Esophagus squamous epithelium (tissue), 5 donors: ENCODE data around the gene CHST6. TPM values are rescaled to one million over a fixed set of nuclear protein-coding genes. Genes with fewer than 3 reads are reported as not detected.
A peak's percentile ranks its signal among the peaks of the same experiment; 100 is the strongest.

Experiments
- DNase-seq: peaks from one replicate; lab custom pipeline; 2025; lab: John Stamatoyannopoulos, UW
- H3K27ac ChIP-seq, 4 donors: fragments of 200-600 bp; sonication (generic); one replicate each; pipeline ENCODE4 v1.5.1; 2016 to 2019; ENCODE audit warnings: mild to moderate bottlenecking in 1 of 4
- H3K27me3 ChIP-seq, 4 donors: fragments of 200-600 bp; sonication (generic); 1 replicate in 3 of 4; 2 replicates in 1 of 4; pipeline versions ENCODE4 v1.5.1 to v1.6.0; 2017 to 2021; ENCODE audit warnings: antibody characterized with exemption in 1 of 4
- H3K36me3 ChIP-seq, 3 donors: fragments of 200-600 bp; sonication (generic); one replicate each; pipeline ENCODE4 v1.5.1; 2016 to 2019
- H3K4me1 ChIP-seq, 3 donors: fragments of 200-600 bp; sonication (generic); one replicate each; pipeline ENCODE4 v1.5.1; 2017 to 2019
- H3K4me3 ChIP-seq, 4 donors: fragments of 200-600 bp; sonication (generic); 1 replicate in 3 of 4; 2 replicates in 1 of 4; pipeline ENCODE4 v1.5.1; 2016 to 2019; ENCODE audit warnings: mild to moderate bottlenecking in 2 of 4, moderate library complexity in 1 of 4
- H3K9me3 ChIP-seq, 3 donors: fragments of 200-600 bp; sonication (generic); one replicate each; pipeline ENCODE4 v1.5.1; 2016 to 2019
- POLR2A ChIP-seq, 4 donors: fragments of 450-650 bp; IDR thresholded peaks; one replicate each; pipeline ENCODE4 v1.6.1; 2017; ENCODE audit warnings: antibody characterized with exemption in 4 of 4, mild to moderate bottlenecking in 4 of 4, moderate library complexity in 3 of 4
- WGBS, 2 donors: methylation state at CpG; one replicate each; pipeline ENCODE4 v1.1.5; 2018; 5-methylcytosine and 5-hydroxymethylcytosine counted together
- intact Hi-C: fragments of 100-400 bp; cut with DNase I; formaldehyde crosslinking; loops from one replicate; pipeline ENCODE4 v1.15.0; 2022
- total RNA-seq, 4 donors: library from RNA; depleted of rRNA; stranded (reverse); fragments of >200 nt; gene quantifications; one replicate each; pipeline ENCODE4 v1.1.0, GENCODE V29; 2016
- TF ChIP-seq, protein P1 (sequence below), 6 experiments: fragments of 450-650 bp in 4 of 6; fragments of 200-600 bp in 2 of 6; sonication (generic) in 2 of 6; IDR thresholded peaks; one replicate each; pipeline ENCODE4 v1.5.1; 2016 to 2019; ENCODE audit warnings: antibody characterized with exemption in 6 of 6, mild to moderate bottlenecking in 4 of 6, moderate library complexity in 4 of 6
- donor health status: DM: yes; HTN: yes; CAD: no.

Gene CHST6
- total RNA-seq, 4 donors from 2014 or later, result 0.97 to 6.9 (median 4.2) TPM

DNA sequence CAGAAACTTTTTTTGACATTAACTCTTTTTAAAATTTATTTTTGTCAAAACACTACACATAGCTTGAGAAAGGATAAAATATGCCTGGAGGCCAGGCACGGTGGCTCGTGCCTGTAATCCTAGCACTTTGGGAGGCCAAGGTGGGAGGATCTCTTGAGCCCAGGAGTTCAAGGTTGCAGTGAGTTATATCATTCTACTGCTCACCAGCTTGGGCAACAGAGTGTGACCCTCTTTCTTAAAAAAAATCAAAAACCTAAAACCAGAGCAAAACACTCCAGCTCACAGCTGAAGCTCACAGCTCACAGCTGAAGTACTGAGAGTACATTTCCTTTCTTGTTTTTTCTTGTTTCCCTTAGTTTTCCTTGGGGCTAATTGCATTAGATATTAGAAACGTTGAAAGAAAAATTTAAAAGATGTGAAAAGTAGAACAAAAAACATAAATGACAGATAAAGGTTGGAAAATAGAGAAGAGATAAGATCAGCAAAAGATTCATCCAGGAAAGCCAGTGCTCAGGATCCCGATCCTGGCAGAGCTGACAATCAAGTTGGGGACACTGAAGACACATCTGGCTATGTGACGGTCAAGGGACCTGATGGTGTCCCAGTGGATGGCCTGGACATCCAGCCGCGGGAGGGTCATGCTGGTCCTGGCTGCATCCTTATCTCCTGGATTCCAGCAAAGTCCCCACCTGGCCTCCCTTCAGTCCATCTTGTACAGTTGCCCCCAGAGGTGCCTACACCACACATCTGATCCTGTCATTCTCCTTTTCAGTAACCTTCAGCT, 9.8 kb downstream of the CHST6 start:
- no peak for DNase-seq
- intact Hi-C loops, result no loop called here
- Histone ChIP-seq H3K36me3 (no peaks in the 10 kb centered on the region), H3K4me1 (peaks cover 4 to 43% (median 10%) of the 10 kb centered on the region in 3 donors), H3K27me3 (no peaks in the 10 kb centered on the region), H3K4me3 (no peak overlapping the region), H3K9me3 (no peaks in the 10 kb centered on the region), H3K27ac (peak overlapping the region in 3 of 4 donors; percentile 26 to 64 (median 28))
- TF ChIP-seq, protein P1, sequence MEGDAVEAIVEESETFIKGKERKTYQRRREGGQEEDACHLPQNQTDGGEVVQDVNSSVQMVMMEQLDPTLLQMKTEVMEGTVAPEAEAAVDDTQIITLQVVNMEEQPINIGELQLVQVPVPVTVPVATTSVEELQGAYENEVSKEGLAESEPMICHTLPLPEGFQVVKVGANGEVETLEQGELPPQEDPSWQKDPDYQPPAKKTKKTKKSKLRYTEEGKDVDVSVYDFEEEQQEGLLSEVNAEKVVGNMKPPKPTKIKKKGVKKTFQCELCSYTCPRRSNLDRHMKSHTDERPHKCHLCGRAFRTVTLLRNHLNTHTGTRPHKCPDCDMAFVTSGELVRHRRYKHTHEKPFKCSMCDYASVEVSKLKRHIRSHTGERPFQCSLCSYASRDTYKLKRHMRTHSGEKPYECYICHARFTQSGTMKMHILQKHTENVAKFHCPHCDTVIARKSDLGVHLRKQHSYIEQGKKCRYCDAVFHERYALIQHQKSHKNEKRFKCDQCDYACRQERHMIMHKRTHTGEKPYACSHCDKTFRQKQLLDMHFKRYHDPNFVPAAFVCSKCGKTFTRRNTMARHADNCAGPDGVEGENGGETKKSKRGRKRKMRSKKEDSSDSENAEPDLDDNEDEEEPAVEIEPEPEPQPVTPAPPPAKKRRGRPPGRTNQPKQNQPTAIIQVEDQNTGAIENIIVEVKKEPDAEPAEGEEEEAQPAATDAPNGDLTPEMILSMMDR (IDR thresholded peaks at IDR 0.05), result no peak
- TF ChIP-seq POLR2A (IDR thresholded peaks at IDR 0.05), result no peak
- WGBS, 2 donors, result 55 to 74% methylated on average over 7 of the region's 7 CpGs

DNA sequence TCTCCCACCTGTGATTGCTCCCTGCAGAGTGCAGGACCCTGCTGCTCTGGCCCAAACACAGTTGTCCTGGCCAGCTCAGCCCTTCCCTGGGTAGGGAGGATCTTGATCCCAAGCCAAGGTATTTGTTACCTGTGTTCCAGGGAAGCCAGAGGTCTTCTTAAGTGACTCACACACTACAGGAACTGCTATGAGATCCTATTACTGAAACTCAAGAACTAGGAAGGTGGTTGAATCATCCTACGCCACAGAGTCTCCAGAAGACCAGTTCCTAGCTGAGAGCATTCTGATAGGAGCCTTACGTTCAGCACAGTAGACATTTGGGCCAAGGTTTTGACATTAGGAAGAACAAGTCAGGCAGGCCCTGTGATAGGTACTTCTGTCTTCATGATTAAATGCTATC, 12.0 kb downstream of the CHST6 start:
- H3K4me1 ChIP-seq, result peaks cover 4 to 46% (median 10%) of the 10 kb centered on the region in 3 donors
- no peaks in the 10 kb centered on the region for H3K36me3 ChIP-seq
- no peak for DNase-seq
- no peaks in the 10 kb centered on the region for H3K9me3 ChIP-seq
- intact Hi-C loops, result no loop called here
- no peak for TF ChIP-seq POLR2A (IDR thresholded peaks at IDR 0.05)
- TF ChIP-seq, protein P1 (IDR thresholded peaks at IDR 0.05), result no peak
- 18% methylated on average over 2 of the region's 2 CpGs; no CpG with 5 or more reads in 1 of the 2 donors for WGBS, 2 donors
- H3K27me3 ChIP-seq, result no peaks in the 10 kb centered on the region
- H3K4me3 ChIP-seq, result no peak overlapping the region
- peak overlapping the region; percentile 48 to 82 (median 74) for H3K27ac ChIP-seq

DNA sequence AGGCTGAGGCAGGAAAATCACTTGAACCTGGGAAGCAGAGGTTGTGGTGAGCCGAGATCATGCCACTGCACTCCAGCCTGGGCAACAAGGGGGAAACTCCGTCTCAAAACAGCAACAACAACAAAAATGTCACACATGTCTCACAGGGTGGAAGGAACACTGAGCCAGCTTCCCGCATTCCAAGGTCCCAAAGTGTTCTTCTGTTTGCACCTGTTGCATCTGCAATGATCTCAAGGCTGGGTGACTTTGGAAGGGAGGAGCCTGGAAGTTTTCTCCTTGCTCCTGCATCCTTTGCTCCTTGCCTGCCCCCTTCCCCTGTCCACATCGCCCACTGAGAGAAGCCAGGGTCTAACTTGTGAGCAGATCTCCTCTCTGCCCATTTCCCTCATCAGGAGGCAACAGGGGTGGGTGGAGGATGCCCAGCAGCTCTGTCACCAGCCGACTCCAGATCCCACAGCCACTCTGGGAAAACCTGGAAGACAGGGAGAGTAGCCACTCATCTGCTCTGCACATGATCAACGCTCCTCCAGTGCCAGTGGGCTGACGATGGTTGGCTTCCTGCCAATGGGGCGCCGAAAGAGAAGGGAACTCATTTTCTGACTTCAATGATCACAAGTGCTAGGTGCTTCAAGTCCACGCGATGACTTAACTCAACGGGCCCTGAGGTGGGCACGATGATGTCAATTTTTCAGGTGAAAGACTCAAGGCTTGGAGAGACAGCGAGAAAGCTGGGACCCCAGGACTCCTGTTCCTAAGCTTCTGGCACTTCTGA, 12.6 kb downstream of the CHST6 start:
- intact Hi-C loops, result no loop called here
- DNase-seq, result no peak

DNA sequence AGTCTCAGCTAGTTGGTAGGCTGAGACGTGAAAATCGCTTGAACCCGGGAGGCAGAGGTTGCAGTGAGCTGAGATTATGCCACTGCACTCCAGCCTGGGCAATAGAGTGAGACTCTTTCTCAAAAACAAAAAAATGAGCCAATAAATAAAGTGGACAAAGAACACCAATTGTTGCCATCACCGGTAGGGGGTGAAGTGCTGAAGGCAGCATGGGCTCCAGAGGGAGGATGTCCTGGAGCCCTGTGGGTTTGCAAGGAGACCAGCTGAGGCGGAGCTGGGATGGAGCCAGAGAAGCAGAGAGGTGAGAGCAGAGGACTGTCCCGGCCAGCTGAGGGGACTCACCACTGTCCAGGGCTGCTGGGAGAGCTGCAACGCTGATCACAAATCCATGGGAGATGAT, 13.8 kb downstream of the CHST6 start:
- 81 to 82% methylated on average over 7 of the region's 7 CpGs for WGBS, 2 donors
- no peak for DNase-seq
- no peaks in the 10 kb centered on the region for H3K9me3 ChIP-seq
- no peaks in the 10 kb centered on the region for H3K27me3 ChIP-seq
- intact Hi-C loops, result no loop called here
- TF ChIP-seq, protein P1 (IDR thresholded peaks at IDR 0.05), result no peak
- no peak for TF ChIP-seq POLR2A (IDR thresholded peaks at IDR 0.05)
- H3K27ac ChIP-seq, result no peak overlapping the region
- no peaks in the 10 kb centered on the region for H3K36me3 ChIP-seq
- H3K4me1 ChIP-seq, result peaks cover 4 to 47% (median 10%) of the 10 kb centered on the region in 3 donors
- H3K4me3 ChIP-seq, result no peak overlapping the region

More for the DNA sequence above, 12.6 kb downstream of the CHST6 start:
- TF ChIP-seq, protein P1 (IDR thresholded peaks at IDR 0.05), result no peak
- no peak for TF ChIP-seq POLR2A (IDR thresholded peaks at IDR 0.05)
- Histone ChIP-seq H3K4me1 (peaks cover 4 to 52% (median 10%) of the 10 kb centered on the region in 3 donors), H3K27me3 (no peaks in the 10 kb centered on the region), H3K27ac (peak overlapping the region in 3 of 4 donors; percentile 71 to 82 (median 76)), H3K36me3 (no peaks in the 10 kb centered on the region), H3K9me3 (no peaks in the 10 kb centered on the region), H3K4me3 (no peak overlapping the region)
- 61 to 87% methylated on average over 5 to 9 of the region's 14 CpGs for WGBS, 2 donors
